ENCODE data around the gene MYH9.

MYH9 gene

GRCh38 chr22:36344106-36344827, 43.5 kb downstream of the MYH9 start:
- no peak for DNase-seq

DNA sequence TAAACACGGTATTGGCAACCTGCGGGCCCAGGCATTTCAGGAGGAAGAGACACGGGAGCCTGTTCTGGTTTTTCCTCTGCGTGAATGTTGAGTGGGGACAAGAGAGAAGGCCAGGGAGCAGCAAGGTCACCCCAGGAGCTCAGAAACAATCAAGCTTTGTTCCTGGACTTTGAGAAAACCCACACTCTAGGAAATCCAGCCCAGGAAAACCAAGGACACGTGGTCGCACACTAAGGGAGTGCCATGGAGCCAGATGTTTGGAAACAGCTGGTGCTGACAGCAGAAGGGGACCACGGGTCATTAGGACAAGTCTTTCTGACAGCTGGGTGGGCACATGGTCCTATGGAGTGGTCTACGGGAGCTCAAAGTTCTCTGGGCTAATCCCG, 44.1 kb downstream of the MYH9 start:
- no peak for DNase-seq

- DNase-seq, result peak; percentile 21
Measured at GRCh38 chr22:36343070-36343719, 44.6 kb downstream of the MYH9 start.

DNA sequence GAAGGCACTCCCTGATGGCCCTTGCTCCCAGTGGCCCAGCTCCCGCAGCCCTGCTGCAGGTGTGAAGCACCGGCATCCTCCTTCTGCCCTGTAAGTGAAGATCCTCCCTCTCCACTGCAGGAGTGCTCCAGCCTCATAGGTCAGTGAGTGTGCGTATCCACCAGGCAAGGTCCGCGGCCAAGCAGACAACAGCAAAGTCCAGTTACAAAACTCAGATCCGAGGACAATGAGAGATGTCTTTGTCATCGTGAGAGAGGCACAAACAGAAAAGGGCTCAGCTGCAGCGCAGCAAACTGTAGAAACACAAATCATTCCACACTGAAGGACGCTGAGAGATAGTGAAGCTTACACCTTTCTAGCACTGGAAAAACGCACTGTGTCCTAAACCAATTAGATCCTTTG, 46.1 kb downstream of the MYH9 start:
- no peak for DNase-seq

- DNase-seq, result no peak
Measured at GRCh38 chr22:36340621-36341020, 47.1 kb downstream of the MYH9 start.

DNA sequence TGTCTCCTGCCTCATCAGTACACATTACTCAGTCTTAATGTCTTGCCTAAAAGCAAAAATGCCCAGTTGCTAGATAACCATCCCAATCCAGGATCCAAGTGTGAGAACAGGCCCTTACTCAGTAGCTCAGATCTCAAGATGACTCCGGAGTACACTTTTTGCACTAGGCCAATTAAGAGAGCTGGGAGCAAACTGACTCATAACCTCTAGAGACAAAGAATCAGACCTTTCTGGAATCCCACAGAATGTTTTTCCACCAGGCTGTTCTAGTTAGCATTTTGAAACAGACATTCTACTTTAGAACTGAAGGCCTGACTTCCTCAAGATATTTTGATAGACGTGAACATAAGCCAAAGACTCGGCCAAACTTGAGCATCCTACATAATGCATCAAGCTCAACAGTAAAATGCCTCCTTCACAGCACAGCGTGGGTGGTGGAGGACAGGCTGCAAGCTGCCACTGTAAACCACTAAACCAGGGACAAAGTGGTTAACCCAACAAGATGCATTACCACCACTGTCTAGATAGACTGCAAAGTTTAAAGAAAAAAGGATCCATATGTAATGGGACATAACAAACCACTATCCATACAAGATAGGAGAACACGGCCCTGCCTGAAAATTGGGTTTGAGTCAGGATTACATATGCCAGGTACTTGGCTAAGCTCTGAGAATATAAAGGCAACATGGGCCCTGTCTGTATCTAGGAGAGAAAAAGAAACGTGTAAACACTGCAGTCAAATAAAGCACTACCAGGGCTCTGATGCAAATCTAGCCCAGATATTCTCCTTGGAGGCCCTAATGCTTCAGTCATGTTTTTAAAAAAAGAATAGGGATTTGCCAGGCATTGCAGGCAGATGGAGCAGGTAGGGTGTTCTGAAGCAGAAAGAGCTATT, 48.3 kb downstream of the MYH9 start:
- DNase-seq, result no peak

DNA sequence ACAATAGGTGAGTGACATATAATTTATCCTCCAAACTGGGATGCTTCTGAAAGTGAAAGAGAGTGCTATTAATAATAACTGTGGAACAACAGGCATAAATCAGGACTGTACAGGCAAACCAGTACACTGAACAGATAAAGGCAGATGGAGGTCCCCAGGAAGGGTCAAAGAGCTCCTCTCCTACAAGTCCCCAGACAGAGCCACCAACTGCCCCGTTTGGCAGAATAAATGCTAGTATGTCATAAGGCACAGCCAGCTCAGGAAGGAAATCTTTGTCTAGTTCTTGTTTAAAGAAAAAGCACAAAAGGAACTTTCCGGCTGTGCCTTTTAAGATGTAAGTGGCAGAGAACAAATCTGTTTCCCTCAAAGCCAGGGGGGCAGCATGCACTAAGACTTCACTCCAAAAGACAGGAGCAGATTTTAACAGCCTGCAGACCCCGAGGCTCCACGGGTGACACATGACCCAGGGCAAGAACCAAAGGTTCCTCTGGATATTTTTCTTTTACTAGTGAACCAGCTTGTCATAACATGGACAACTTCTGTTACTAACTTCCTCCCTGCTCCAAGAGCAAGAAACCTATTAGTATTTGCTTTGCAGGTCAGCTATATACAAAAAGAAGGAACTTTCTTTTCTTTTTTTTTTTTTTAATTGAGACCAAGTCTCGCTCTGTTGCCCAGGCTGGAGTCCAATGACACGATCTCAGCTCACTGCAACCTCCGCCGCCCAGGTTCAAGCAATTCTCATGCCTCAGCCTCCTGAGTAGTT, 50.2 kb downstream of the MYH9 start:
- DNase-seq, result no peak

DNA sequence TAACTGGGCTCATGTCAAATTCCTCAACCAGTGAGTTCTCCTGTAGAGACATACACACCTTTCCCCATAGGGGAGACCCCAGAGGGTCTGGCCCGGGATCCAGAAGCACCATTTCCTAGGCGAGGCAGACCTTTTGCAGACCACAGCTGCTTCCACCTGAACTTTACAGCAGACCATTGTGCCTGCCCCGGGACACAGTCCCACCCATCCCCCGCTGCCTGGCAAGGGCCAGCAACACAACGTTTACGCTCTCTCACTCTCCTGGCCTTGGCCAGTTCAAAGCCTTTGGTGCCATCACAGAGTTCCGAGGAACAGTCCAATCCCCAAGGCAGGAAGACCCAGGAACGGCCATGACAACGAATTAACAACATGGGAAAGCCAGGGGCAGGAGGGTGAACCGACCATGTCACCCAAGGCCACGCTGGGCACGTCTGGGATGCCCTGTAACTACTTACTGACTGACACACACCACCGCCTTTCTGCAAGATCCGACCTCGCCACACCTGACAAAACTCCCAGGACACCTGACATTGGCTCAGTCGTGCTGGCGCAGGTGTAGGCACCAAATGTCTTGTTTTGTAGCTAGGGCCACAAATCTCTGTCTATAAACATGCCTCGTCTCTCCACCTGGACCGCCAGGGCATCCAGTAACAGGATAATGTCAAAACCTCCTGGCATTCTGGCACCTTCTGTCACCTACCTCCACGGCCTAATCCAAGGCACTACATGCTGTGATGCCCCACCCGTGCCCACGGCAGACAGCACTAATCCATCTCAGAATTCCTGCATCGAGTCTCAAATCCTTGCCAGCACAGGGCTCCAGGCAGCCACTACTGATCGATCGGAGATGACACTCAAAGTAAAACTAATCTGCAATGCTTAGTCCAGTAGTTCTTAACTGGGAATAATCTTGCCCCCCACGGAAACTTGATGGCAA, 51.3 kb downstream of the MYH9 start:
- DNase-seq, result no peak

GRCh38 chr22:36335621-36336020, 52.1 kb downstream of the MYH9 start:
- DNase-seq, result no peak

- no peak for DNase-seq
Measured at GRCh38 chr22:36334821-36335603, 52.8 kb downstream of the MYH9 start.

- DNase-seq, result no peak
Measured at GRCh38 chr22:36334081-36334820, 53.5 kb downstream of the MYH9 start.

- no peak for DNase-seq
Measured at GRCh38 chr22:36333644-36334043, 54.1 kb downstream of the MYH9 start.

- DNase-seq, result peak; percentile 66
Measured at GRCh38 chr22:36332623-36333332, 55.0 kb downstream of the MYH9 start.

- peak; percentile 71 for DNase-seq
Measured at GRCh38 chr22:36331912-36332622, 55.7 kb downstream of the MYH9 start.

GRCh38 chr22:36331306-36331911, 56.4 kb downstream of the MYH9 start:
- no peak for DNase-seq

- no peak for DNase-seq
Measured at GRCh38 chr22:36330655-36331305, 57.0 kb downstream of the MYH9 start.

- no peak for DNase-seq
Measured at GRCh38 chr22:36330127-36330526, 57.6 kb downstream of the MYH9 start.
